A673 (cell line): Measurements from ENCODE around the gene NSUN2. TPM values are rescaled to one million over a fixed set of nuclear protein-coding genes. Genes with fewer than 3 reads are reported as not detected.

Experiments
- BruUV-seq: library from RNA; stranded (reverse); fragments of 400-500 nt; replicated peaks from 2 replicates; lab custom pipeline; 2021; lab: Mats Ljungman, UMichigan
- CTCF ChIA-PET: fragments of 300-600 bp; sonication (Branson Sonifier 250); formaldehyde crosslinking; loops from one replicate; lab custom pipeline; 2022; ENCODE audit warnings: antibody characterized with exemption; lab: Charles Lee
- POLR2A ChIA-PET: fragments of 300-600 bp; sonication (Branson Sonifier 250); formaldehyde crosslinking; loops from one replicate; lab custom pipeline; 2022; ENCODE audit warnings: antibody characterized with exemption; ENCODE audit not compliant: low non-redundant PET; lab: Charles Lee
- DNase-seq: peaks from one replicate; pipeline ENCODE4 v3.0.0-alpha.2; 2015; ENCODE audit warnings: low spot score
- H3K27ac ChIP-seq: fragments of 200-600 bp; sonication (generic); 2 replicates; pipeline ENCODE4 v1.5.1; 2016; ENCODE audit warnings: mixed run types, low read depth, mild to moderate bottlenecking, mixed read lengths, antibody characterized with exemption, low read length; ENCODE audit not compliant: poor library complexity, severe bottlenecking
- H3K27me3 ChIP-seq: fragments of 200-600 bp; sonication (generic); replicated peaks from 2 replicates; pipeline ENCODE4 v1.6.1; 2017; ENCODE audit warnings: mixed run types, low read depth, mild to moderate bottlenecking, mixed read lengths, antibody characterized with exemption, low read length; ENCODE audit not compliant: insufficient read depth, poor library complexity
- H3K36me3 ChIP-seq: fragments of 200-600 bp; sonication (generic); 2 replicates; pipeline ENCODE4 v1.6.1; 2016; ENCODE audit warnings: mixed run types, mild to moderate bottlenecking, mixed read lengths, antibody characterized with exemption, low read length; ENCODE audit not compliant: insufficient read depth, poor library complexity, severe bottlenecking
- H3K4me1 ChIP-seq: fragments of 200-600 bp; sonication (generic); 2 replicates; pipeline ENCODE4 v1.6.1; 2017; ENCODE audit warnings: mixed run types, mild to moderate bottlenecking, mixed read lengths, antibody characterized with exemption, low read length; ENCODE audit not compliant: insufficient read depth, poor library complexity, severe bottlenecking
- H3K4me3 ChIP-seq: fragments of 200-600 bp; sonication (generic); 2 replicates; pipeline ENCODE4 v1.5.1; 2016; ENCODE audit warnings: low read depth, mixed run types, mild to moderate bottlenecking, mixed read lengths, low read length; ENCODE audit not compliant: poor library complexity, severe bottlenecking
- H3K9me3 ChIP-seq: fragments of 200-600 bp; sonication (generic); 2 replicates; pipeline ENCODE4 v1.6.1; 2016; ENCODE audit warnings: mixed run types, low read depth, mild to moderate bottlenecking, mixed read lengths, antibody characterized with exemption, low read length; ENCODE audit not compliant: poor library complexity, severe bottlenecking
- EZH2 ChIP-seq: fragments of 200-600 bp; sonication (generic); IDR thresholded peaks from 2 replicates; pipeline ENCODE4 v1.6.1; 2017; ENCODE audit warnings: borderline replicate concordance, low read depth, mild to moderate bottlenecking, mixed read lengths, antibody characterized with exemption, low read length; ENCODE audit not compliant: poor library complexity, severe bottlenecking
- intact Hi-C: fragments of 100-400 bp; cut with micrococcal nuclease; formaldehyde crosslinking; loops from one replicate; pipeline ENCODE4 v1.10.0; 2022; ENCODE audit not compliant: unreplicated experiment
- total RNA-seq: library from RNA; stranded (reverse); gene quantifications from 2 replicates; pipeline ENCODE4 v1.2.3, GENCODE V29; 2021
- TF ChIP-seq, protein P1 (sequence below): fragments of 300-800, 200-600 bp; sonication (generic); conservative IDR thresholded peaks from 2 replicates; pipeline ENCODE4 v1.5.1; 2017; ENCODE audit warnings: low read depth, mild to moderate bottlenecking, antibody characterized with exemption, low read length, moderate library complexity, mixed read lengths

NSUN2 gene
- total RNA-seq, 1 experiment from 2014 or later: 111 TPM

DNA sequence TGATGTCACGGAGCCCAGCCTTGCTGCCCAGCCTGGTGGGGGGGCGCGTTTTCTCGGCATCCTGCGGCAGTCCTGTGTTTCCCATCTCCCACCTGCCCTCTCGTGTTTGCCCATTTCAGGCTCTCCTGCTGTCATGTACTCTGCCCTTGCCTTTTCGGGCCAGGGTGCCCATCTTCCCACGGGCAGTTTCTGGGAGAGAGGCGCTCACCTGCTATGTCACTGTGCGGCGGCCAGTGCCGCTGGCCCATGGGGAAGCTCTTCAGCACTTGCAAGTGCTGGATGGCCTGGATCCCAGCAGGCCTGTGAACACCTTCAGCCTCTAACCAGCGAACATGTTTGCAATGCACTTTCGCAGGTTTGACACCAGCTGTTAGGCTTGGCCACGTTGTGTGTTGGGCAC lies 33.9 kb upstream of the NSUN2 start:
- H3K36me3 ChIP-seq: no peaks in the 10 kb centered on the region
- H3K4me1 ChIP-seq: no peaks in the 10 kb centered on the region
- no peak overlapping the region for H3K27ac ChIP-seq
- no peak for DNase-seq
- ChIA-PET CTCF (no interaction called here), POLR2A (no interaction called here)
- no TSS peak for BruUV-seq
- intact Hi-C loops: no loop called here
- H3K9me3 ChIP-seq: no peaks in the 10 kb centered on the region
- TF ChIP-seq, protein P1, sequence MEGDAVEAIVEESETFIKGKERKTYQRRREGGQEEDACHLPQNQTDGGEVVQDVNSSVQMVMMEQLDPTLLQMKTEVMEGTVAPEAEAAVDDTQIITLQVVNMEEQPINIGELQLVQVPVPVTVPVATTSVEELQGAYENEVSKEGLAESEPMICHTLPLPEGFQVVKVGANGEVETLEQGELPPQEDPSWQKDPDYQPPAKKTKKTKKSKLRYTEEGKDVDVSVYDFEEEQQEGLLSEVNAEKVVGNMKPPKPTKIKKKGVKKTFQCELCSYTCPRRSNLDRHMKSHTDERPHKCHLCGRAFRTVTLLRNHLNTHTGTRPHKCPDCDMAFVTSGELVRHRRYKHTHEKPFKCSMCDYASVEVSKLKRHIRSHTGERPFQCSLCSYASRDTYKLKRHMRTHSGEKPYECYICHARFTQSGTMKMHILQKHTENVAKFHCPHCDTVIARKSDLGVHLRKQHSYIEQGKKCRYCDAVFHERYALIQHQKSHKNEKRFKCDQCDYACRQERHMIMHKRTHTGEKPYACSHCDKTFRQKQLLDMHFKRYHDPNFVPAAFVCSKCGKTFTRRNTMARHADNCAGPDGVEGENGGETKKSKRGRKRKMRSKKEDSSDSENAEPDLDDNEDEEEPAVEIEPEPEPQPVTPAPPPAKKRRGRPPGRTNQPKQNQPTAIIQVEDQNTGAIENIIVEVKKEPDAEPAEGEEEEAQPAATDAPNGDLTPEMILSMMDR: no peak
- no peak for TF ChIP-seq EZH2
- no peaks in the 10 kb centered on the region for H3K27me3 ChIP-seq
- no peak overlapping the region for H3K4me3 ChIP-seq

DNA sequence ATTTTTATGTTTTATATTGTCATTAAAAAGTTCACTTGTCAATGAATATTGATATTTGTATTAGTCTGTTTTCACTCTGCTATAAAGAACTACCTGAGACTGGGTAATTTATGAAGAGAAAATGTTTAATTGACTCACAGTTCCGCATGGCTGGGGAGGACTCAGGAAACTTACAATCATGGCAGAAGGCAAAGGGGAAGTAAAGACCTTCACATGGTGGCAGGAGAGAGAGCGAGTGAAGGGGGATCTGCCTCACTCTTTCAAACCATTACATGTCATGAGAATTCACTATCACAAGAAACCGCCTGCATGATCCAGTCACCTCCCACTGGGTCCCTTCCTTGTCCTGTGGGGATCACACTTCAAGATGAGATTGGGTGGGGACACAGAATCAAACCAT lies 27.8 kb upstream of the NSUN2 start:
- ChIA-PET CTCF (no interaction called here), POLR2A (no interaction called here)
- intact Hi-C loops: no loop called here
- no peaks in the 10 kb centered on the region for H3K9me3 ChIP-seq
- DNase-seq: no peak
- peaks cover 10% of the 10 kb centered on the region for H3K36me3 ChIP-seq
- no peaks in the 10 kb centered on the region for H3K27me3 ChIP-seq
- H3K4me1 ChIP-seq: no peaks in the 10 kb centered on the region
- no TSS peak for BruUV-seq
- no peak for TF ChIP-seq EZH2
- TF ChIP-seq, protein P1: no peak
- H3K27ac ChIP-seq: no peak overlapping the region
- no peak overlapping the region for H3K4me3 ChIP-seq

DNA sequence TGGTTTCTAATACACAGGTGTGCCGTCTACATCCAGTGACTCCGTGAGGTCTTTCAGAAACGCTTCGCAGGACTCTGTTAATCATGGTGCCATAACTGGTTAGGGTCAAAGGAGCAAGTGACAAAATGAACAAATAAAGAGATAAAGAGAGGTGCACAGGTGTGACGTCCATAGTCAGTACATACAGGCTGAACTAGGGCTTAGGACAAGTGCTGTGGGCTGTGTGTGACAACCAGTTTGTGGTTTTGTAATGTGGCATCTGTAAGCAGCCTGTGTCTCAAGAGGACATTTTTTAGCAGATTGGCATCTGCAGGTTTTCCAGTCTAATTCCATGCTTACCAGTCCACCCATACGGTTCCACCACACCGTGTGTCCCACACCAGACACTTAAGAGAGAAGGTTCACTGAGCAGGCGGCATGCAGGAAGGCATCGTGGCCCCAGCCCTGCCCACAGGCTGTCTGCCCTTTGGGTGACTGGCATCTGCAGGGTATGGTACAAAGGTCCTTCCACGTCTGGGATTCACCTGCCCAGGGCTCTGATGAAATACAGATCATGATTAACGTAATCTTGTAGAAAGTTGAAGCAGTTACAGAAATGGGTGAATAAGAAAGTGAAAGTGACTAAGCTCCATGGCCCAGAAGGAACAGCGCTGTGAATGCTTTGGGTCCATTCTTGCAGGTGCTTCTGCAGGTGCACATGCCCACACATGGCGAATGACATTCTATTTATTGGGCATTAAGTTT lies 27.3 kb upstream of the NSUN2 start:
- no peak overlapping the region for H3K27ac ChIP-seq
- H3K4me1 ChIP-seq: no peaks in the 10 kb centered on the region
- H3K27me3 ChIP-seq: no peaks in the 10 kb centered on the region
- ChIA-PET CTCF (no interaction called here), POLR2A (no interaction called here)
- no peak for TF ChIP-seq EZH2
- TF ChIP-seq, protein P1: no peak
- no peaks in the 10 kb centered on the region for H3K9me3 ChIP-seq
- H3K36me3 ChIP-seq: peaks cover 10% of the 10 kb centered on the region
- DNase-seq: no peak
- intact Hi-C loops: no loop called here
- no TSS peak for BruUV-seq
- H3K4me3 ChIP-seq: no peak overlapping the region
